Neuron (in vitro differentiated cells): ENCODE results near the gene ADD1.

Source experiments
- H2AFZ ChIP-seq: one replicate; pipeline ENCODE4 v1.6.1; 2013; ENCODE audit warnings: low read depth, mild to moderate bottlenecking, inconsistent platforms, low read length, moderate library complexity
- H3K27me3 ChIP-seq: one replicate; pipeline ENCODE4 v1.6.1; 2013; ENCODE audit warnings: low read length; ENCODE audit not compliant: insufficient read depth
- H3K36me3 ChIP-seq: one replicate; pipeline ENCODE4 v1.6.1; 2013; ENCODE audit warnings: low read length; ENCODE audit not compliant: insufficient read depth
- H3K4me1 ChIP-seq: one replicate; pipeline ENCODE4 v1.6.1; 2013; ENCODE audit warnings: low read length; ENCODE audit not compliant: insufficient read depth
- H3K4me3 ChIP-seq: 2 replicates; pipeline ENCODE4 v1.5.1; 2013; ENCODE audit warnings: mild to moderate bottlenecking, low read length, moderate library complexity
- H3K9me3 ChIP-seq: one replicate; pipeline ENCODE4 v1.6.1; 2013; ENCODE audit warnings: low read length

The ADD1 gene

DNA sequence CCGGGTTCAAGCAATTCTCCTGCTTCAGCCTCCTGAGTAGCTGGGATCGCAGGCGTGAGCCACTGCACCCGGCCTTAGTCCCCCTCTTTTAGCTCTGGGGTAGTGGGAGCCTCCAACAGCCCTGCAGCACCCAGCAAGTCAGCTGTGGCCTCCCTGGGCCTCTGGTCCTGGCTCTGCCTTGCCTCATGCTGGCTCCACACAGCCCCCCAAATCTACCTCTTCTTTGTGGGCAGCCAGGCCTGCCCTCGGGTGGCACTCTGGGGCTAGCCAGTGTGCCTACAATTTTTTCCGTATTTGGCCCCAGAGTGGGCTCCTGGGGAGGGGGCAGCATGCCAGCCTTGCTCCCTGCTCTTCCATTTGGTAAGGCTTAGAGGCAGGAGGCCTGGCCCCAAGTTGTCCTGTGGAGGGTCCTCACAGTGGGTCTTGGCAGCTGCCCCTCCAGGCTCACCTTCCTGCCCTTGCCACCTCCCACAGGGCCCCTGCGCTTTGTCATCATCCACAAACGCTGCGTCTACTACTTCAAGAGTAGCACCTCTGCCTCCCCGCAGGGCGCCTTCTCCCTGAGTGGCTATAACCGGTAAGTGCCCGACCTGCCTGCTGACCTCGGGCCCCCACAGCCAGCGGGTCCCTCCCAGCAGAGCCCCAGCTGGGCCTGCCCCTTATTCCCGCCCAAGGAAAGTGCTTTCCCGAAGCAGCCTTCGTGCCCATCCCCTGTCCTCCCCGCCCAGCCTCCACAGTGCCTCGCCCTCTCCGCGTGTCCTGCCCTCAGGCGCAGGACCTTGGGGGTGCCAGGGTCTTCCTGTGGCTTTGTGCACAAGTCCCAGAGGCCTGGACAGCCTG lies 21.0 kb upstream of the ADD1 start:
- no peaks in the 10 kb centered on the region for H3K9me3 ChIP-seq
- H3K27me3 ChIP-seq, result no peaks in the 10 kb centered on the region
- no peaks in the 10 kb centered on the region for H3K4me1 ChIP-seq
- H2AFZ ChIP-seq, result no peak overlapping the region
- H3K4me3 ChIP-seq, result no peak overlapping the region
- H3K36me3 ChIP-seq, result peaks cover 30% of the 10 kb centered on the region

DNA sequence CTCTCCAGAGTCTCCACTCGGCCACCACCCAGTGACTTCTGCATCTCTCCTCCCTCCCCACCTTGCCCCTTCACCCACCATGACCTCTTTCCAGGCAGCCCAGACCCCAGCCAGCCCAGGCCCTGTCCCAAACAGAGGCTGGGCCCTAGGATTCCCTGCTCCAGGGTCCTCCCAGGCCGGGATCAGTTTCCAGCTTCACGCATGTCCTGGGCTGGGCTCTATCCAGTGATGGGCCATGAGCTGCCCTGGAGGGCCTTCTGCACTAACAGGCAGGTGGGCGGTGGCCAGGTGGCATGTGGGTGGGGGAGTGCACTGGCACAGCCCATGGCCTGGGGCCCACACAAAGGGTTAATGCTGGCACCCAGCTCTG lies 20.4 kb upstream of the ADD1 start:
- Histone ChIP-seq H3K4me1 (no peaks in the 10 kb centered on the region), H3K27me3 (no peaks in the 10 kb centered on the region), H3K9me3 (no peaks in the 10 kb centered on the region), H3K4me3 (no peak overlapping the region), H2AFZ (no peak overlapping the region), H3K36me3 (peaks cover 34% of the 10 kb centered on the region)

DNA sequence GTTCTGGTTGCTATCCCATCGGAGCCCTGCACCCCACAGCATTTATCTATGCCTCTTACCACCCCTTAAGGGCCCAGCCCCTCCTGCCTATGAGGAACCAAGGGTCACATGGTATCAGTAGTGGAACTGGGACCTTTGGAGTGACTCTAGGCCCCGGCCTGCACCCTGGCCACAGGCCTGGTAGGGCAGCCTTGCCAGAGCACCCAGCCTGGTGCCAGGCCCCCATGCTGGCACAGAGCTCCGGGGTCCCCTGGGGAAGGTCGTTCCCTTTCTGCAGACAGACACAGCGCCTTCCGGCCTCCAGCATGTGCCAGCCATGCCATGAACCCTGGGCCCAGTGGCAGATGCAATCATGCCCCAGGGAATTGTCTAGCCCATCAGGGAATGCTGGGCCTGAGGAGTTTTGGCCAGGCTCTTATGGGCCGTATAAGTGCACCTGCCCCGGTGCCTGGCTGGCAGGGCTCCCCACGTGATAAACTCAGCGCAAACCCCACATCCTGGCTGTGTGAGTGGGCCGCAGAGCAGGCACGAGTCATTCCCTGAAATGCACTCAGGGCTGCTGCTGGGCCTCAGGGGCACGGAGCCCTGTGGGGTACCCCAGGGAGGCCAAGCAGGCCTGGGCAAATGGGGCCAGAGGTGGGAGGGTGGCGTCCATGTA lies 19.8 kb upstream of the ADD1 start:
- Histone ChIP-seq H3K9me3 (no peaks in the 10 kb centered on the region), H3K4me1 (no peaks in the 10 kb centered on the region), H3K27me3 (no peaks in the 10 kb centered on the region), H3K36me3 (peaks cover 37% of the 10 kb centered on the region), H3K4me3 (no peak overlapping the region), H2AFZ (no peak overlapping the region)

DNA sequence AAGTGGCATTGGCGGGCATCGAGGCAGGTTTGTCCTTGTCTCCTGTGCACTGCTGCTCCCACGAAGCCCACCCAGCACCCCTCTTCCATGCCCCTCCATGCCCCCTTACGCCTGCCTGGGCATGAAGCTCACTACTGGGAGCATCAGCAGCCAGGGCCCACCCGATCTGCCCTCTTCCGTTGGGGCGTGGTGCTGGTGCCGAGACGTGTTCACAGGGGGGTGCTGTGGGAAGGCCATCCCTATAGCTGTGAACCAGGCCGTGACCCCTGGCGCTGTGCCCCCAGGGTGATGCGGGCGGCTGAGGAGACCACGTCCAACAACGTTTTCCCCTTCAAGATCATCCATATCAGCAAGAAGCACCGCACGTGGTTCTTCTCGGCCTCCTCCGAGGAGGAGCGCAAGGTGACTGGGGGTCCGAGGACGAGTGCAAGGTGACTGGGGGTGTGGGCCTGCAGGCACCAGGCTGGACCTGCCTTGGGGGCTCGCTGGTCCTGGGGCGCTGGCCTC lies 19.3 kb upstream of the ADD1 start:
- Histone ChIP-seq H3K9me3 (no peaks in the 10 kb centered on the region), H3K4me1 (no peaks in the 10 kb centered on the region), H3K4me3 (no peak overlapping the region), H3K27me3 (no peaks in the 10 kb centered on the region), H3K36me3 (peaks cover 37% of the 10 kb centered on the region), H2AFZ (no peak overlapping the region)

DNA sequence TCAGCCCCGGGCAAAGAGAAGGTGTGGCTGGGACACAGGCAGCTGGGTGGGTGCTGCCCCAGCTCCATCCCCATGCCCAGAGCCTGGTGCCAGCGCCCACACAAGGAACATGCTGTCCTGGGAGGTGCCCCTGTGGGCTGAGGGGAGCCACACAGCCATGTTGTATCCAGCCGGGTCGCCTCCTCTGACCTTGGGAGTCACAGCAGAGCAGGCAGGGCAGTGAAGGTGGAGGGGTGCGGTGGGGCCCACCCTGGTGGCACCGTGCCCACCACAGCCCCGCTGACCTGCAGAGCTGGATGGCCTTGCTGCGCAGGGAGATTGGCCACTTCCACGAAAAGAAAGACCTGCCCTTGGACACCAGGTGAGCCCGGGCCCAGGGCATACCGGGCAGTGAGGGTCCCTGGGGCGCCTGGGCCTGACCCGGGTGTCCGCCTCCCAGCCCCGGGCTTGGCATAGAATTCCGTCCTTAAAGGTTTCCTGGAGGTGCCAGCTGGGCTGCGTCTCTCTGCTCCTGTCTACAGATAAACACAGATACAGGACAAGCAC lies 18.7 kb upstream of the ADD1 start:
- H3K4me3 ChIP-seq, result no peak overlapping the region

DNA sequence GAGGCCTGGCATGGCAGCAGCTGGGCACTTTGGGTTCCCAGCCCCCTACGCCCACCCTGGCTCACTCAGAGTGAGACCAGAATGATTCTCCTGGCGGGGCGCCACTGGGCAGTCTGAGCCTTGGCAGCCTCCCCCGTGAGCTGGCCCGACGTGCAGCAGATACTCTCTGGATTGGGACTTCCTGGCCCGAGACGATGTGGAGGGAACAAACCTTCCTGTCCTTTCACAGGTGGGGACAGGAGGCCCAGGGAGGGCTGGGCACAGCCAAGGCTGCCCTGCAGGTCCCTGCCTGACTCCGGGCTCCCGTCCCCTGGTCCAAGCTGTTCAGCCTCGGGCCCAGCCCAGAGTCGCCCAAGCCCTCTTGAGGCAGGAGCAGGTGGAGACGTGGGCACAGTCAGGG lies 17.9 kb upstream of the ADD1 start:
- no peak overlapping the region for H2AFZ ChIP-seq

More for the DNA sequence above, 18.7 kb upstream of the ADD1 start:
- H2AFZ ChIP-seq, result no peak overlapping the region
- H3K36me3 ChIP-seq, result peaks cover 41% of the 10 kb centered on the region
- H3K4me1 ChIP-seq, result no peaks in the 10 kb centered on the region
- H3K9me3 ChIP-seq, result no peaks in the 10 kb centered on the region
- H3K27me3 ChIP-seq, result no peaks in the 10 kb centered on the region

DNA sequence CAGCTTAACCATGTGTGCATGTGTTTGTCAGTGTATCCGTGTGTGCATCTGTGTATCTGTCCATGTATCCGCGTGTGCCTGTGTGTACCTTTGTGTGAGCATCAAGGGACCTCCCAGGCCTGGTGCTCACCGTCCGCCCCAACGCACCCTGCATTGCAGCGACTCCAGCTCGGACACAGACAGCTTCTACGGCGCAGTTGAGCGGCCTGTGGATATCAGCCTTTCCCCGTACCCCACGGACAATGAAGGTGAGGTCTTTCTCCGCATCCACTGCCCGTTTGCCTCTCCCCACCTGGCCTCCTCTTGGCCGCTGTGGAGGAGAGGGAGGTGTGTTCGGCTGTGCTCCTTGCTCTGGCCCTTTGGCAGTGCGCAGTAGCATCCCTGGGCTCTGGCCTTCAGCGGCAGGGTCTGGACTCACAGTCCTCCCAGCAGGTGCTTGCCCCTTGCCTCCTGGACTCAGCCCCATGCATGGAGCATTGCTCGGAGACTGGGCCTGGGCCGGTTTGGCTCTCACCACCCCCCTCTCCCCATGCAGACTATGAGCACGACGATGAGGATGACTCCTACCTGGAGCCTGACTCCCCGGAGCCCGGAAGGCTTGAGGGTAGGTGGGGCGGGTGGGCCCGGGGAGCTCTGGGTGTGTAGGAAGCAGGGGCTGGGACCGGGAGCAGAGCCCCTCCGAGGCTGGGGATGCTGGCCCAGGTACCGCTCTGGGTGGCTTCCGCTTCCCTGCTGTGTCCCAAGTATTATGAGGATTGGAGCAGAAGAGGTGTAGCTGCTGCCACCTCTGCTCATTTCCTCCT lies 16.4 kb upstream of the ADD1 start:
- H3K4me3 ChIP-seq, result no peak overlapping the region
- peaks cover 50% of the 10 kb centered on the region for H3K36me3 ChIP-seq
- H2AFZ ChIP-seq, result no peak overlapping the region
- no peaks in the 10 kb centered on the region for H3K4me1 ChIP-seq
- H3K9me3 ChIP-seq, result no peaks in the 10 kb centered on the region
- H3K27me3 ChIP-seq, result no peaks in the 10 kb centered on the region

More for the DNA sequence above, 17.9 kb upstream of the ADD1 start:
- Histone ChIP-seq H3K4me1 (no peaks in the 10 kb centered on the region), H3K9me3 (no peaks in the 10 kb centered on the region), H3K36me3 (peaks cover 44% of the 10 kb centered on the region), H3K27me3 (no peaks in the 10 kb centered on the region), H3K4me3 (no peak overlapping the region)

DNA sequence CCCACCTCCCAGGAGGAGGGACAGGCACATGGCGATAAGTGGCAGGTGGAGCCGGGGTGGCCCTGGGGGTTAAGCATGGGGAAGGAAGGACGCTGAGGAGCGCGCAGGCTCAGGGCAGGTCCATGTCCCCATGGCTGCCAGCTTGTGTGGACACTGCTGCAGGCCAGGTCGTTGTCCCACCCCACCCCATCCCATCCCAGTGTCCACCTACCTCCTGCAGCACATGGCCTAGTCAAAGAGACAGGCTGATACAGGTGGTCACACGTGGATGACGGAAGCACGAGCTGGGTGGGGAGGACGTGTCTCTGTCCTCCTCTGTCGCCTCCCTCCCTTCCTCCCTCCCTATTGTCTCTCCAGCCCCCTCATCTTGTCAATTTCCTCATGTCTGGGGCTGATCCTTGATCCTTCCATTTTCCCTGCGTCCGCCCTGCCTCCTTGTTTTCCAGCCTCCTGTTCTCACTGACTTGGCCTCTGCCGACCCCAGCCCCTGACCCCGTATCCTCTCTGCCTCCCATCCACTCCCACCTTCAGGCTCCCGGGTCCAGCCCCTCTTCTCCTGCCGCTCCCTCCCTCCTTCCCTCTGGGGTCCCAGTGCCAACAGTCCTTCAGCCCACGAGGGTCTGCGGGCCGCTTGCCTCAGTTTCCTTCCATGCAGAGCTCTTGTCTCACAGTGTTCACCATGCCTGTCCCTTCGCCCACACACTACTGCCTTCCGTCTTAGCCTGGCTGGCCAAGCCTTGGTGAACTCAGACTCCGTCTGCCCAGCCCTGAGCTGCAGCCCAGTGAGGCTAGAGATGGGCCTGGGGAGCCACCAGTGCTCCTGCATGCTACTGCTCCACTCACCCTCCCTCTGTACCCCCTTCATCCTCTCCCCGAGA lies 15.5 kb upstream of the ADD1 start:
- no peaks in the 10 kb centered on the region for H3K27me3 ChIP-seq
- no peak overlapping the region for H3K4me3 ChIP-seq
- H3K4me1 ChIP-seq, result no peaks in the 10 kb centered on the region
- H3K36me3 ChIP-seq, result peaks cover 52% of the 10 kb centered on the region
- no peaks in the 10 kb centered on the region for H3K9me3 ChIP-seq
- no peak overlapping the region for H2AFZ ChIP-seq

DNA sequence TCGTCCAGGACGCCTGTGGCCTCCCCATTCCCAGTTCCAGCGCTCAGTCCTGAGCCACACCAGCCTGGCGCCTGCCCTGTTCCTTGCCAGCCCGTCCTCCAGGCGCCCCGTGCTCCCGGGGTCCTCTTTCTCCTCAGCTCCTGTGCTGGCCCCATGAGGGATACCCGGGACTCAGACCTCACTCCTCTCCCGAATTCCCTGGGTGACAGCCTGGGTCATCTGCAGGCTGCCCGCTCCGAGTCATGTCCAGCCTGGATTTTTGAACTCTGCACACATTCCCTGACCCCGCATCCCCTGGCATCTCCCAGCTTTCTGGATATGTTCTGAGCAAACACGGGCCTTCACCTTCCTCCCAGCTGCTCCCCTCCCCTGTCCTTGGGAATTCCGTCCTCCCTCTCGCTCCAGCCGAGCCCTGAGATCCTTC lies 14.9 kb upstream of the ADD1 start:
- no peaks in the 10 kb centered on the region for H3K27me3 ChIP-seq
- no peak overlapping the region for H3K4me3 ChIP-seq
- peaks cover 48% of the 10 kb centered on the region for H3K36me3 ChIP-seq
- H3K9me3 ChIP-seq, result no peaks in the 10 kb centered on the region
- no peaks in the 10 kb centered on the region for H3K4me1 ChIP-seq
- H2AFZ ChIP-seq, result no peak overlapping the region

DNA sequence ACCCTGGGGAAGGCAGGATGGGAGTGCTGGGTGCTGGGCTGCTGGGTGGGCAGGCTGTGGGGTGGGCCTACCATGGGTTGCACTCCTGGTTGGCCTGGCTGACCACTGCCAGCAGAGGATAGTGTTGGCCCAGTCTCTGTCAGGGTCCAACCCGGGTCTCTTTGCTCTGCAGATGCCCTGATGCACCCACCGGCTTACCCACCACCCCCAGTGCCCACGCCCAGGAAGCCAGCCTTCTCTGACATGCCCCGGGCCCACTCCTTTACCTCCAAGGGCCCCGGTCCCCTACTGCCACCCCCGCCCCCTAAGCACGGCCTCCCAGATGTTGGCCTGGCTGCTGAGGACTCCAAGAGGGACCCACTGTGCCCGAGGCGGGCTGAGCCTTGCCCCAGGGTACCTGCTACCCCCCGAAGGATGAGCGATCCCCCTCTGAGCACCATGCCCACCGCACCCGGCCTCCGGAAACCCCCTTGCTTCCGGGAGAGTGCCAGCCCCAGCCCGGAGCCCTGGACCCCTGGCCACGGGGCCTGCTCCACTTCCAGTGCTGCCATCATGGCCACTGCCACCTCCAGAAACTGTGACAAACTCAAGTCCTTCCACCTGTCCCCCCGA lies 14.2 kb upstream of the ADD1 start:
- H3K4me1 ChIP-seq, result no peaks in the 10 kb centered on the region
- H3K9me3 ChIP-seq, result no peaks in the 10 kb centered on the region
- H3K4me3 ChIP-seq, result no peak overlapping the region
- no peaks in the 10 kb centered on the region for H3K27me3 ChIP-seq
- H2AFZ ChIP-seq, result no peak overlapping the region
- peaks cover 44% of the 10 kb centered on the region for H3K36me3 ChIP-seq

DNA sequence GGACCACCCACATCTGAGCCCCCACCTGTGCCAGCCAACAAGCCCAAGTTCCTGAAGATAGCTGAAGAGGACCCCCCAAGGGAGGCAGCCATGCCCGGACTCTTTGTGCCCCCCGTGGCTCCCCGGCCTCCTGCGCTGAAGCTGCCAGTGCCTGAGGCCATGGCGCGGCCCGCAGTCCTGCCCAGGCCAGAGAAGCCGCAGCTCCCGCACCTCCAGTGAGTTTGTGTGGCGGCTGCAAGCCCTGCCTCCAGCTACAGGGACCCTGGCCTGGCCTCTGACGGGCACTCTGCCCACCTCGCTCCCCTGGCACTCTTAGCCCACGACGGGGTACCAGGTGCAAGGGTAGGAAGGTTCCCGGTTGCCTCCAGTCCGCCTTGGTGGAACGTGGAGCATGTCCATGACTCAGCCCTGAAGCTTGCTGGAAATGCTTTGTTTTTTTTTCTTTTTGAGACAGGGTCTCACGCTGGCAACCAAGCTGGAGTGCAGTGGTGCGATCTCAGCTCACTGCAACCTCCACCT lies 13.7 kb upstream of the ADD1 start:
- Histone ChIP-seq H3K27me3 (no peaks in the 10 kb centered on the region), H3K36me3 (peaks cover 38% of the 10 kb centered on the region), H3K4me1 (no peaks in the 10 kb centered on the region), H2AFZ (no peak overlapping the region), H3K4me3 (no peak overlapping the region), H3K9me3 (no peaks in the 10 kb centered on the region)
